Psoas muscle (tissue), 8 donors: ENCODE measurements around the gene LDLRAD4. TPM values are rescaled to one million over a fixed set of nuclear protein-coding genes. Genes with fewer than 3 reads are reported as not detected.

ENCODE experiments used
- ATAC-seq, 4 donors: fragments of 200-7000 bp; cut with Tn5 transposase; one replicate each; pipeline ENCODE4 v1.9.1; 2020; ENCODE audit warnings: moderate library complexity in 3 of 4, mild to moderate bottlenecking in 2 of 4
- DNase-seq, 2 donors: peaks; one replicate each; pipeline ENCODE4 v3.0.0-alpha.2; 2020
- H3K27ac ChIP-seq: fragments of 200-600 bp; one replicate; pipeline ENCODE4 v1.8.0; 2022
- H3K27me3 ChIP-seq, 3 donors: fragments of 200-600 bp in 1 of 3; one replicate each; pipeline versions ENCODE4 v1.6.1 to v1.8.0; 2013 to 2022; ENCODE audit warnings: low read length in 2 of 3, mild to moderate bottlenecking in 2 of 3, moderate library complexity in 1 of 3; ENCODE audit not compliant: insufficient read depth in 3 of 3
- H3K36me3 ChIP-seq, 2 donors: fragments of 200-600 bp in 1 of 2; one replicate each; pipeline versions ENCODE4 v1.6.1 to v1.8.0; 2013 to 2022; ENCODE audit warnings: low read depth in 1 of 2, mild to moderate bottlenecking in 1 of 2, moderate library complexity in 1 of 2; ENCODE audit not compliant: insufficient read depth in 1 of 2
- H3K4me1 ChIP-seq: fragments of 200-600 bp; one replicate; pipeline ENCODE4 v1.8.0; 2022
- H3K4me3 ChIP-seq: fragments of 200-600 bp; one replicate; pipeline ENCODE4 v1.8.0; 2022; ENCODE audit warnings: mild to moderate bottlenecking
- H3K9me3 ChIP-seq: fragments of 200-600 bp; one replicate; pipeline ENCODE4 v1.8.0; 2022
- CTCF ChIP-seq: fragments of 200-600 bp; IDR thresholded peaks from one replicate; pipeline ENCODE4 v1.8.0; 2022; ENCODE audit warnings: antibody characterized with exemption
- WGBS, 3 donors: extraction: QIAGEN DNeasy Blood & Tissue Kit; methylation state at CpG; one replicate each; pipeline versions ENCODE4 v1.1.6 to v1.1.7; 2013; 5-methylcytosine and 5-hydroxymethylcytosine counted together
- intact Hi-C, 2 donors: fragments of 100-400 bp; cut with DNase I; formaldehyde crosslinking; loops; one replicate each; pipeline versions ENCODE4 v1.11.0 to v1.14.2; 2022
- polyA plus RNA-seq, 3 donors: library from polyadenylated mRNA; stranded (reverse); fragments of 200-250 nt; gene quantifications; one replicate each; pipeline ENCODE4 v1.2.3, GENCODE V29; 2013
- total RNA-seq, 4 donors: library from RNA; stranded (reverse); fragmentation: NEBNext Ultra II Directional in 2 of 4; extraction: Animal tissue kit (Norgen Biotek cat#: 25700) in 2 of 4; gene quantifications; one replicate each; pipeline versions ENCODE4 v1.2.1 to v1.2.4, GENCODE V29; 2021 to 2023
- donor health status: healthy with polysubstance abuse.
- donor health status: DM: no; HTN: no; CAD: no; lungs with moderate emphysema.
- donor health status: Bipolar disorder and iron deficiency.
- donor health status: healthy.
- donor health status: DM: yes; HTN: yes; CAD: no.
- donor health status: DM: no; HTN: no; CAD: no.
- donor health status: DM: no; HTN: no; CAD: no.
- donor health status: DM: yes; HTN: yes; CAD: no.

The LDLRAD4 gene
- total and polyA plus RNA-seq, 7 donors = 1.8 to 13.9 (median 3.8) TPM

DNA sequence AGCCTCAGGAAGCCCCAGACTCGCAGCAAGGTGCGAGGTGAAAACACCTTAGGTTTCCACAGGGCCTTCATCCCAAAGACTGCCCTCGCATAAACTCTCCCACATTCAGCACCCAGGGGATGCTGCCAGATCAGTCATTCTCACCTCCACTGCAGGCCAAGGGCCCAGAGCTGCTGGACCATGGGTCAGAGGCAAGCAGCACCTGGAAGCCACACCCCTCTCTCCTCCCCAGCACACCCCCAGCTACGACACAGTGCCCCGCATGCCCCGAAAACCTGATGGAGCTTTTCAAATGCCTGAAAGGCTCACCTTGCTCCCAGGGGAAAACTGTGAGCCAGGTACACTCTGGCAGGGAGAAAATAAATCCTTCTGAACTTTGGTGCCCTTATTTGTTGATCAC is 31.9 kb upstream of the LDLRAD4 start:
- WGBS, 3 donors = 68 to 83% (median 75%) methylated on average over 6 of the region's 6 CpGs
- H3K27me3 ChIP-seq = no peaks in the 10 kb centered on the region
- no peaks in the 10 kb centered on the region for H3K4me1 ChIP-seq
- no peak for DNase-seq
- intact Hi-C loops = no loop called here
- no peak overlapping the region for H3K27ac ChIP-seq
- no peak overlapping the region for H3K4me3 ChIP-seq
- H3K36me3 ChIP-seq = no peaks in the 10 kb centered on the region
- no peaks in the 10 kb centered on the region for H3K9me3 ChIP-seq
- no peak for ATAC-seq
- TF ChIP-seq CTCF = no peak

GRCh38 chr18:13187498-13187897 is 31.1 kb upstream of the LDLRAD4 start:
- ATAC-seq (no peak), DNase-seq (no peak)
- Histone ChIP-seq H3K27ac (no peak overlapping the region), H3K4me3 (no peak overlapping the region), H3K36me3 (no peaks in the 10 kb centered on the region), H3K27me3 (no peaks in the 10 kb centered on the region), H3K9me3 (no peaks in the 10 kb centered on the region), H3K4me1 (no peaks in the 10 kb centered on the region)
- intact Hi-C loops = no loop called here
- no peak for TF ChIP-seq CTCF
- 82 to 88% (median 88%) methylated on average over 4 of the region's 4 CpGs for WGBS, 3 donors

GRCh38 chr18:13191031-13191430 is 27.5 kb upstream of the LDLRAD4 start:
- Histone ChIP-seq H3K36me3 (no peaks in the 10 kb centered on the region), H3K27ac (no peak overlapping the region), H3K4me1 (no peaks in the 10 kb centered on the region), H3K9me3 (no peaks in the 10 kb centered on the region), H3K27me3 (no peaks in the 10 kb centered on the region), H3K4me3 (no peak overlapping the region)
- intact Hi-C loops = no loop called here
- no peak for TF ChIP-seq CTCF
- no peak for ATAC-seq
- no peak for DNase-seq
- WGBS, 3 donors = 44 to 49% (median 45%) methylated on average over 3 of the region's 3 CpGs

GRCh38 chr18:13191779-13192178 is 26.8 kb upstream of the LDLRAD4 start:
- intact Hi-C loops = no loop called here
- no peaks in the 10 kb centered on the region for H3K4me1 ChIP-seq
- ATAC-seq = no peak
- H3K9me3 ChIP-seq = no peaks in the 10 kb centered on the region
- no peak for DNase-seq
- no peaks in the 10 kb centered on the region for H3K36me3 ChIP-seq
- H3K27me3 ChIP-seq = no peaks in the 10 kb centered on the region
- H3K27ac ChIP-seq = no peak overlapping the region
- H3K4me3 ChIP-seq = no peak overlapping the region
- no peak for TF ChIP-seq CTCF
- 34 to 41% (median 39%) methylated on average over 7 of the region's 7 CpGs for WGBS, 3 donors

- DNase-seq (no peak), ATAC-seq (no peak)
- H3K27me3 ChIP-seq = no peaks in the 10 kb centered on the region
- WGBS, 3 donors = 86 to 90% (median 86%) methylated on average over 2 of the region's 2 CpGs
- TF ChIP-seq CTCF = no peak
- no peaks in the 10 kb centered on the region for H3K4me1 ChIP-seq
- H3K36me3 ChIP-seq = no peaks in the 10 kb centered on the region
- no peak overlapping the region for H3K4me3 ChIP-seq
- intact Hi-C loops = no loop called here
- H3K27ac ChIP-seq = no peak overlapping the region
- no peaks in the 10 kb centered on the region for H3K9me3 ChIP-seq
Observed at GRCh38 chr18:13192970-13193369, 25.6 kb upstream of the LDLRAD4 start.
